SK-N-SH (cell line): ENCODE data around the gene HSD17B7. TPM values are rescaled to one million over a fixed set of nuclear protein-coding genes. Genes with fewer than 3 reads are reported as not detected.

ENCODE experiments used
- CTCF ChIA-PET: fragments of 300-600, 350-600 bp; formaldehyde crosslinking; extraction: SDS; loops from one replicate; lab custom pipeline; 2021; lab: Yijun Ruan, JAX
- POLR2A ChIA-PET: fragments of 350-600 bp; sonication (Branson Sonifier 250); formaldehyde crosslinking; extraction: SDS; loops from one replicate; lab custom pipeline; 2020; ENCODE audit warnings: antibody characterized with exemption, inconsistent platforms; lab: Yijun Ruan, JAX
- DNase-seq: peaks from one replicate; pipeline ENCODE4 v3.0.0; 2012
- H2AFZ ChIP-seq: fragments of 200-600 bp; sonication (generic); 2 replicates; pipeline ENCODE4 v1.8.1; 2016; ENCODE audit warnings: antibody characterized with exemption, mild to moderate bottlenecking, low read depth
- H3F3A ChIP-seq: fragments of 200-600 bp; sonication (generic); replicated peaks from 2 replicates; pipeline ENCODE3; 2016; ENCODE audit warnings: antibody characterized with exemption, mild to moderate bottlenecking; ENCODE audit not compliant: insufficient read depth
- H3K27ac ChIP-seq, 2 experiments: fragments of 200-500 bp in 1 of 2; fragments of 200-600 bp in 1 of 2; sonication (Bioruptor generic) in 1 of 2; sonication (generic), shearing (Covaris generic) in 1 of 2; 2 replicates each; pipeline versions ENCODE4 v1.5.1 to v1.6.1; 2014 to 2016; ENCODE audit warnings: low read depth in 2 of 2, inconsistent platforms in 1 of 2, low read length in 1 of 2, mild to moderate bottlenecking in 1 of 2, mixed read lengths in 1 of 2
- H3K27me3 ChIP-seq: fragments of 200-600 bp; sonication (generic), shearing (Covaris generic); 2 replicates; pipeline ENCODE4 v1.6.1; 2016; ENCODE audit warnings: mixed run types; ENCODE audit not compliant: insufficient read depth
- H3K36me3 ChIP-seq, 2 experiments: fragments of 200-500 bp in 1 of 2; fragments of 200-600 bp in 1 of 2; sonication (Bioruptor generic) in 1 of 2; sonication (generic) in 1 of 2; replicated peaks in 1 of 2; 2 replicates each; pipeline versions ENCODE3 to v1.5.1; 2014 to 2016; ENCODE audit warnings: low read length in 1 of 2, mild to moderate bottlenecking in 1 of 2; ENCODE audit not compliant: insufficient read depth in 2 of 2, control insufficient read depth in 1 of 2
- H3K4me1 ChIP-seq, 2 experiments: fragments of 200-500 bp in 1 of 2; fragments of 200-600 bp in 1 of 2; sonication (Bioruptor generic) in 1 of 2; sonication (generic), shearing (Covaris generic) in 1 of 2; 2 replicates each; pipeline versions ENCODE4 v1.5.1 to v1.6.1; 2014 to 2016; ENCODE audit warnings: low read depth in 1 of 2, low read length in 1 of 2, mixed run types in 1 of 2; ENCODE audit not compliant: insufficient read depth in 2 of 2, control insufficient read depth in 1 of 2
- H3K4me2 ChIP-seq: fragments of 200-600 bp; sonication (generic), shearing (Covaris generic); 2 replicates; pipeline ENCODE4 v1.6.1; 2017; ENCODE audit warnings: mixed run types
- H3K4me3 ChIP-seq, 2 experiments: fragments of 200-500 bp in 1 of 2; fragments of 200-600 bp in 1 of 2; sonication (Bioruptor generic) in 1 of 2; sonication (generic), shearing (Covaris generic) in 1 of 2; 2 replicates each; pipeline versions ENCODE4 v1.5.1 to v1.8.1; 2014 to 2016; ENCODE audit warnings: low read depth in 2 of 2, inconsistent platforms in 1 of 2, low read length in 1 of 2, mild to moderate bottlenecking in 1 of 2, mixed read lengths in 1 of 2, moderate library complexity in 1 of 2
- H3K79me2 ChIP-seq: fragments of 200-600 bp; sonication (generic); 2 replicates; pipeline ENCODE4 v1.8.1; 2017; ENCODE audit warnings: mild to moderate bottlenecking; ENCODE audit not compliant: insufficient read depth
- H3K9ac ChIP-seq: fragments of 200-600 bp; sonication (generic); 2 replicates; pipeline ENCODE4 v1.6.1; 2017; ENCODE audit warnings: mixed run types
- H3K9me2 ChIP-seq: fragments of 200-600 bp; sonication (generic); 2 replicates; pipeline ENCODE4 v1.6.1; 2017; ENCODE audit warnings: mixed run types
- H3K9me3 ChIP-seq: fragments of 200-600 bp; sonication (generic); 2 replicates; pipeline ENCODE4 v1.6.1; 2017; ENCODE audit warnings: mixed run types, mild to moderate bottlenecking, moderate library complexity
- H4K20me1 ChIP-seq: fragments of 200-600 bp; sonication (generic); 2 replicates; pipeline ENCODE4 v1.6.1; 2017; ENCODE audit warnings: mild to moderate bottlenecking, mixed run types; ENCODE audit not compliant: insufficient read depth
- CHD2 ChIP-seq: fragments of 150-350 bp; IDR thresholded peaks from 2 replicates; pipeline ENCODE4 v1.6.1; 2018; ENCODE audit warnings: low read length; ENCODE audit not compliant: partially characterized antibody
- ELF1 ChIP-seq: IDR thresholded peaks from 2 replicates; pipeline ENCODE4 v1.4.0; 2012
- EZH2phosphoT487 ChIP-seq: fragments of 200-600 bp; sonication (generic); IDR thresholded peaks from 2 replicates; pipeline ENCODE4 v1.6.1; 2017; ENCODE audit warnings: low read depth, mixed run types, mild to moderate bottlenecking, antibody characterized with exemption, moderate library complexity, borderline replicate concordance
- FOXM1 ChIP-seq: IDR thresholded peaks from 2 replicates; pipeline ENCODE4 v1.4.0; 2012; ENCODE audit warnings: low read depth, mild to moderate bottlenecking
- GABPA ChIP-seq: IDR thresholded peaks from 2 replicates; pipeline ENCODE4 v1.4.0; 2012; ENCODE audit warnings: low read depth, mild to moderate bottlenecking
- GATA2 ChIP-seq: sonication (generic); formaldehyde crosslinking; IDR thresholded peaks from 2 replicates; pipeline ENCODE4 v1.5.0; 2020; ENCODE audit warnings: mild to moderate bottlenecking, missing genetic modification reagents
- MEF2A ChIP-seq: IDR thresholded peaks from 2 replicates; pipeline ENCODE4 v1.4.0; 2012; ENCODE audit warnings: low read depth, borderline replicate concordance
- MXI1 ChIP-seq: IDR thresholded peaks from 2 replicates; pipeline ENCODE4 v1.6.1; 2012; ENCODE audit warnings: mild to moderate bottlenecking, low read depth, low read length, improper control_type of control experiment
- NFIC ChIP-seq: IDR thresholded peaks from 2 replicates; pipeline ENCODE4 v1.4.0; 2012; ENCODE audit warnings: borderline replicate concordance
- NRF1 ChIP-seq: IDR thresholded peaks from 2 replicates; pipeline ENCODE4 v1.6.1; 2012; ENCODE audit warnings: low read depth, mild to moderate bottlenecking, low read length
- POLR2AphosphoS5 ChIP-seq: IDR thresholded peaks from 2 replicates; pipeline ENCODE4 v1.6.1; 2012; ENCODE audit warnings: low read depth, low read length
- RCOR1 ChIP-seq: fragments of 150-350 bp; IDR thresholded peaks from 2 replicates; pipeline ENCODE4 v1.6.1; 2017; ENCODE audit warnings: antibody characterized with exemption, low read length
- RXRA ChIP-seq: IDR thresholded peaks from 2 replicates; pipeline ENCODE4 v1.4.0; 2012; ENCODE audit warnings: low read depth, mild to moderate bottlenecking, borderline replicate concordance
- SIN3A ChIP-seq: IDR thresholded peaks from 2 replicates; pipeline ENCODE4 v1.6.1; 2012; ENCODE audit warnings: low read depth, mild to moderate bottlenecking, low read length, moderate library complexity, borderline replicate concordance
- SMC3 ChIP-seq: IDR thresholded peaks from 2 replicates; pipeline ENCODE4 v1.6.1; 2012; ENCODE audit warnings: low read depth, low read length, improper control_type of control experiment
- TAF1 ChIP-seq: IDR thresholded peaks from 2 replicates; pipeline ENCODE4 v1.6.1; 2012; ENCODE audit warnings: low read depth, mild to moderate bottlenecking, low read length, moderate library complexity, borderline replicate concordance
- YY1 ChIP-seq: IDR thresholded peaks from 2 replicates; pipeline ENCODE4 v1.4.0; 2012; ENCODE audit warnings: low read depth, mild to moderate bottlenecking
- WGBS: methylation state at CpG from one replicate; pipeline ENCODE4 v1.1.6; 2017; ENCODE audit warnings: low lambda C conversion rate; 5-methylcytosine and 5-hydroxymethylcytosine counted together
- polyA plus RNA-seq, 3 experiments: library from polyadenylated mRNA; depleted of rRNA; stranded (reverse); fragments of >200 nt; gene quantifications; 2 replicates each; pipeline ENCODE4 v1.2.3, GENCODE V29; 2012
- TF ChIP-seq, protein P1 (sequence below): IDR thresholded peaks from 2 replicates; pipeline ENCODE4; 2012
- TF ChIP-seq, protein P2 (sequence below): fragments of 200-600 bp; sonication (generic); IDR thresholded peaks from 2 replicates; pipeline ENCODE4 v1.6.1; 2017; ENCODE audit warnings: antibody characterized with exemption, mild to moderate bottlenecking, moderate library complexity
- TF ChIP-seq, protein P3 (sequence below): fragments of 150-350 bp; IDR thresholded peaks from 2 replicates; pipeline ENCODE4 v1.6.1; 2016; ENCODE audit warnings: mild to moderate bottlenecking, low read depth, low read length

HSD17B7 gene
- polyA plus RNA-seq, 1 of the 3 experiments (the other 2 are of a cell fraction), result 14.5 TPM

DNA sequence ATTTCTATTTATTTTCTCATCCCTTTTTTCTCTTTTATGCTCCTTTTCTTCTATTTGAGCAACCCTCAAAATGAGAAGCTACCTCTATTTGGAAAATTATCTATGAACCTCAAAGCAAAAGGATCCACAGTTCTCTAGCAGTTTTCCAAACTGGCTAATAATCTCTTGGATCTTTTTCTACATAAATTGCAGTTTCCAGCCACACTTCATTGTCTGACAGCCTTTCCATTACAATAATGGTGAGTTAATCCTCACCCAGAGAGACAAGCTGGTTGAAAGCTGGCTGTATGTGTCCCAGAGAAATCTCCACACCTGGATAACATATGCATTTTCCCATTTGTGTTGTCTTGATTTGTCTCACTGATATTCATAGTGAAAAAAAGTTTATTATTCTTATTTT lies 16.5 kb upstream of the HSD17B7 start:
- H2AFZ ChIP-seq, result no peak overlapping the region
- ChIA-PET POLR2A (no interaction called here), CTCF (no interaction called here)
- no peak overlapping the region for H3K9ac ChIP-seq
- TF ChIP-seq NRF1, result no peak
- TF ChIP-seq GATA2, result no peak
- H3K4me2 ChIP-seq, result no peak overlapping the region
- no peaks in the 10 kb centered on the region for H3K9me2 ChIP-seq
- peaks cover 77 to 96% of the 10 kb centered on the region in 2 experiments for H3K36me3 ChIP-seq
- no peak overlapping the region for H3K4me3 ChIP-seq
- DNase-seq, result no peak
- no peaks in the 10 kb centered on the region for H3F3A ChIP-seq
- no peaks in the 10 kb centered on the region for H3K9me3 ChIP-seq
- no peaks in the 10 kb centered on the region for H3K4me1 ChIP-seq
- no peaks in the 10 kb centered on the region for H3K27me3 ChIP-seq
- no peak overlapping the region for H3K27ac ChIP-seq
- no peaks in the 10 kb centered on the region for H4K20me1 ChIP-seq
- no peaks in the 10 kb centered on the region for H3K79me2 ChIP-seq

DNA sequence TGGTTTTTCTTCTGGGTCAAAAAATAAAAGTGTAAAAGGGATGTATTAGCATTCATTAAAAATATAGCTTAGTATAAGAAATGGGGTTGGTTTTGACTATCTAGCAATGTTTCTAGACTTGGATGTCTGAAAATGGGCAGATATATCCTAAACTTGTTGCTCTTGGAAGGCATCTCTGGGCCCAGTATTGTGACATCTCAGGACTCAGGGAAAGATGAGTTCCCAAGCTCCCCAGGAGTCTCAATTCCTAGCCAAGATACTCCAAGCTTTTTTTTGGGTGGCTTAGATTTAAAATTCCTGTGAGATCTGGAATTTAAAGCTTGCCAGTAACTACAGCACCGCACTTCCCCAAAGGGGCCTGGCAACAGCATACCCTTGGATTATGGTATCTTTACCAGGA lies 11.5 kb upstream of the HSD17B7 start:
- H3K36me3 ChIP-seq, result peaks cover 71 to 83% of the 10 kb centered on the region in 2 experiments
- H3K79me2 ChIP-seq, result no peaks in the 10 kb centered on the region
- H3K9me3 ChIP-seq, result no peaks in the 10 kb centered on the region
- no peaks in the 10 kb centered on the region for H3F3A ChIP-seq
- H2AFZ ChIP-seq, result no peak overlapping the region
- no peaks in the 10 kb centered on the region for H4K20me1 ChIP-seq
- CTCF ChIA-PET, result interaction anchor here (1.3 kb wide), 1 partner anchor 166 kb away, joined by 4 read pairs; no protein-coding TSS in a partner anchor
- H3K27ac ChIP-seq, result no peak overlapping the region
- POLR2A ChIA-PET, result no interaction called here
- TF ChIP-seq SIN3A (no peak), MEF2A (no peak), TAF1 (no peak), ELF1 (no peak), NFIC (no peak), EZH2phosphoT487 (no peak), SMC3 (no peak), POLR2AphosphoS5 (no peak), CHD2 (no peak), FOXM1 (no peak), GABPA (no peak), RXRA (no peak), GATA2 (no peak), MXI1 (no peak), YY1 (no peak), RCOR1 (no peak)
- TF ChIP-seq, protein P1, sequence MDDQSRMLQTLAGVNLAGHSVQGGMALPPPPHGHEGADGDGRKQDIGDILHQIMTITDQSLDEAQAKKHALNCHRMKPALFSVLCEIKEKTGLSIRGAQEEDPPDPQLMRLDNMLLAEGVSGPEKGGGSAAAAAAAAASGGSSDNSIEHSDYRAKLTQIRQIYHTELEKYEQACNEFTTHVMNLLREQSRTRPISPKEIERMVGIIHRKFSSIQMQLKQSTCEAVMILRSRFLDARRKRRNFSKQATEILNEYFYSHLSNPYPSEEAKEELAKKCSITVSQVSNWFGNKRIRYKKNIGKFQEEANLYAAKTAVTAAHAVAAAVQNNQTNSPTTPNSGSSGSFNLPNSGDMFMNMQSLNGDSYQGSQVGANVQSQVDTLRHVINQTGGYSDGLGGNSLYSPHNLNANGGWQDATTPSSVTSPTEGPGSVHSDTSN, result no peak
- TF ChIP-seq, protein P2, sequence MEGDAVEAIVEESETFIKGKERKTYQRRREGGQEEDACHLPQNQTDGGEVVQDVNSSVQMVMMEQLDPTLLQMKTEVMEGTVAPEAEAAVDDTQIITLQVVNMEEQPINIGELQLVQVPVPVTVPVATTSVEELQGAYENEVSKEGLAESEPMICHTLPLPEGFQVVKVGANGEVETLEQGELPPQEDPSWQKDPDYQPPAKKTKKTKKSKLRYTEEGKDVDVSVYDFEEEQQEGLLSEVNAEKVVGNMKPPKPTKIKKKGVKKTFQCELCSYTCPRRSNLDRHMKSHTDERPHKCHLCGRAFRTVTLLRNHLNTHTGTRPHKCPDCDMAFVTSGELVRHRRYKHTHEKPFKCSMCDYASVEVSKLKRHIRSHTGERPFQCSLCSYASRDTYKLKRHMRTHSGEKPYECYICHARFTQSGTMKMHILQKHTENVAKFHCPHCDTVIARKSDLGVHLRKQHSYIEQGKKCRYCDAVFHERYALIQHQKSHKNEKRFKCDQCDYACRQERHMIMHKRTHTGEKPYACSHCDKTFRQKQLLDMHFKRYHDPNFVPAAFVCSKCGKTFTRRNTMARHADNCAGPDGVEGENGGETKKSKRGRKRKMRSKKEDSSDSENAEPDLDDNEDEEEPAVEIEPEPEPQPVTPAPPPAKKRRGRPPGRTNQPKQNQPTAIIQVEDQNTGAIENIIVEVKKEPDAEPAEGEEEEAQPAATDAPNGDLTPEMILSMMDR, result no peak
- TF ChIP-seq, protein P3, sequence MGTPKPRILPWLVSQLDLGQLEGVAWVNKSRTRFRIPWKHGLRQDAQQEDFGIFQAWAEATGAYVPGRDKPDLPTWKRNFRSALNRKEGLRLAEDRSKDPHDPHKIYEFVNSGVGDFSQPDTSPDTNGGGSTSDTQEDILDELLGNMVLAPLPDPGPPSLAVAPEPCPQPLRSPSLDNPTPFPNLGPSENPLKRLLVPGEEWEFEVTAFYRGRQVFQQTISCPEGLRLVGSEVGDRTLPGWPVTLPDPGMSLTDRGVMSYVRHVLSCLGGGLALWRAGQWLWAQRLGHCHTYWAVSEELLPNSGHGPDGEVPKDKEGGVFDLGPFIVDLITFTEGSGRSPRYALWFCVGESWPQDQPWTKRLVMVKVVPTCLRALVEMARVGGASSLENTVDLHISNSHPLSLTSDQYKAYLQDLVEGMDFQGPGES, result no peak
- H3K9me2 ChIP-seq, result no peaks in the 10 kb centered on the region
- DNase-seq, result no peak
- no peak overlapping the region for H3K4me3 ChIP-seq
- no peaks in the 10 kb centered on the region for H3K4me1 ChIP-seq
- no peaks in the 10 kb centered on the region for H3K27me3 ChIP-seq
- H3K9ac ChIP-seq, result no peak overlapping the region
- 93% methylated on average over 1 of the region's 1 CpG for WGBS
- H3K4me2 ChIP-seq, result no peak overlapping the region
